ENCODE data around the gene PREX1. TPM values are rescaled to one million over a fixed set of nuclear protein-coding genes. Genes with fewer than 3 reads are reported as not detected.

The PREX1 gene
- total RNA-seq, 1 experiment from 2014 or later: 20.0 TPM

- no peaks in the 10 kb centered on the region for H3K4me1 ChIP-seq (ENCODE audit: control insufficient read depth, insufficient read depth, low read length)
- DNase-seq (ENCODE audit: low read depth, low spot score): no peak
- ChIA-PET POLR2A (no interaction called here), CTCF (no interaction called here)
- no peaks in the 10 kb centered on the region for H3K36me3 ChIP-seq (ENCODE audit: control insufficient read depth, insufficient read depth, low read length)
- intact Hi-C loops (cut with micrococcal nuclease; ENCODE audit: unreplicated experiment) (no loop called here), in situ Hi-C loops (cut with HindIII; ENCODE audit: low pct_unique_long_range_greater_than_20kb, low sequenced_read_pairs) (no loop called here)
- BruUV-seq (replicated peaks): no TSS peak
- no peak overlapping the region for H3K4me3 ChIP-seq (ENCODE audit: low read depth in 2 of 2, low read length in 2 of 2)
- no peak for TF ChIP-seq POLR2AphosphoS5 (IDR thresholded peaks at IDR 0.05; ENCODE audit: low read depth, low read length)
- ATAC-seq: no peak
- no peak overlapping the region for H3K27ac ChIP-seq (ENCODE audit: low read length)
- no peaks in the 10 kb centered on the region for H3K9me3 ChIP-seq (ENCODE audit: control insufficient read depth, insufficient read depth, low read depth, low read length)
- no peaks in the 10 kb centered on the region for H3K27me3 ChIP-seq (ENCODE audit: control insufficient read depth, insufficient read depth, low read length)
These were observed 195.6 kb downstream of the PREX1 start for GRCh38 chr20:48632017-48632824.

GRCh38 chr20:48631114-48632016 lies 196.4 kb downstream of the PREX1 start:
- POLR2A ChIA-PET: no interaction called here
- H3K27me3 ChIP-seq (ENCODE audit: control insufficient read depth, insufficient read depth, low read length): no peaks in the 10 kb centered on the region
- H3K27ac ChIP-seq (ENCODE audit: low read length): no peak overlapping the region
- DNase-seq (ENCODE audit: low read depth, low spot score) (no peak), ATAC-seq (no peak)
- CTCF ChIA-PET: no interaction called here
- BruUV-seq (replicated peaks): no TSS peak
- no peaks in the 10 kb centered on the region for H3K4me1 ChIP-seq (ENCODE audit: control insufficient read depth, insufficient read depth, low read length)
- in situ Hi-C loops (cut with HindIII; ENCODE audit: low pct_unique_long_range_greater_than_20kb, low sequenced_read_pairs): no loop called here
- intact Hi-C loops (cut with micrococcal nuclease; ENCODE audit: unreplicated experiment): no loop called here
- H3K4me3 ChIP-seq (ENCODE audit: low read depth in 2 of 2, low read length in 2 of 2): no peak overlapping the region
- H3K9me3 ChIP-seq (ENCODE audit: control insufficient read depth, insufficient read depth, low read depth, low read length): no peaks in the 10 kb centered on the region
- H3K36me3 ChIP-seq (ENCODE audit: control insufficient read depth, insufficient read depth, low read length): no peaks in the 10 kb centered on the region
- no peak for TF ChIP-seq CTCF (IDR thresholded peaks at IDR 0.05)
- no peak for TF ChIP-seq POLR2AphosphoS5 (IDR thresholded peaks at IDR 0.05; ENCODE audit: low read depth, low read length)
- no peak for TF ChIP-seq TCF7L2 (IDR thresholded peaks at IDR 0.05; ENCODE audit: low read depth, low read length)
- no peak for TF ChIP-seq REST (IDR thresholded peaks at IDR 0.05; ENCODE audit: insufficient read depth in 1 of 2, low read depth in 2 of 2, low read length in 1 of 2)
- TF ChIP-seq SIN3A (IDR thresholded peaks at IDR 0.05; ENCODE audit: borderline replicate concordance, insufficient read depth, low read depth, low read length): no peak

Data from Panc1 (cell line).